ENCODE measurements around the gene SLC25A21. TPM values are rescaled to one million over a fixed set of nuclear protein-coding genes. Genes with fewer than 3 reads are reported as not detected.
A peak's percentile ranks its signal among the peaks of the same experiment; 100 is the strongest.

The SLC25A21 gene
- total and polyA plus RNA-seq, 2 of the 13 experiments (the other 11 are each of a cell fraction or from before 2014, with no cell fraction given): 1.9 to 2.9 TPM

DNA sequence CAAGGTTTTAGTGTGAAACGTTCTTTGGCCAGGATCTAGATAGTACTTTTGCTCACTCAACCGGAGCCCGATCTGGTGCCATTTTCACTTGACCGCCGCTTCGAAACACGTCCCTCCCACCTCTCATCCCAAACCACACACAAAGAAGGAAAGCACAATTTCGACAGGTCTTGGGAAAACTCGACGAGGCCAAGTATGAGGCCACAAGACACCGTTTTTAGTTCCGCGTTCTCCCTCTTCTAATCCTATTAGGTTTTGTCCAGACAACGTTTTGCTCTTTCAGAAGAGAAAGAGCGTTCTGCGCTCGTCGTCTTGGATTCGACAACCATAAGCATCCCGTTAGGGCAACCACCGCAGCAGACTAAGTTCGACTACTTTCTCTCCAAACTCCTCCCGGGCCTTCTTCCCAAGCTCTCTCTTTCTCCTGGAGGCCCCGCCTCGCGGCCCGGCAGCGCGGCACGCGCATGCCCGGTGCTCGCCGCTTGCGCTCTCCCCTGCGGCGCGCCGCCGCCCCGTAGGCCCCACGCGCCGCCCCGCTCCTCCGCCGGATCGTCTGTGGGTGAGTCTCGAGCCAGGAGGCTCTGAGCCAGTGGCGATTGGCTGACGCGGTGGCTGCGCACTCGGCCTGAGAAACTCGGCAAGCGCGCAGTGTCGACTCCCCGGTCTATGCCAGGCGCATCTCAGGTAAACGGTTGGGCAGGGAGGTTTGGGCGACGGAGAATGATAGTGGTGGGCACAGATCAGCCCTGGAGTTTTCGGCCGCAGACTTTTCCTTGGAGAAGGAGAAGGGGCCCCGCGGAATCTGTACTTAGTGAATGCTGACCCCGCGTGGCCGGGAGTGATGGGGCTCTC, 25.2 kb upstream of the SLC25A21 start, which contains the start of gene MIPOL1 (continued):
- TF ChIP-seq RERE (CRISPR knock-in tag; IDR thresholded peaks at IDR 0.05; ENCODE audit: low read depth) (peak; percentile 50; the same call in 1 of the 2 replicates), KLF9 (CRISPR knock-in tag; IDR thresholded peaks at IDR 0.05; ENCODE audit: low read depth) (peak; percentile 77; the same call in 1 of the 2 replicates), THYN1 (CRISPR knock-in tag; IDR thresholded peaks at IDR 0.05; ENCODE audit: borderline replicate concordance, low read depth) (peak; percentile 37; the same call in 1 of the 2 replicates), HDAC6 (IDR thresholded peaks at IDR 0.05; ENCODE audit: low read depth, low read length) (no peak; the same call in none of the 2 replicates), KDM3A (CRISPR knock-in tag; IDR thresholded peaks at IDR 0.05; ENCODE audit: low read depth) (peak; percentile 97), TEAD3 (CRISPR knock-in tag; optimal IDR thresholded peaks at IDR 0.05; ENCODE audit: borderline replicate concordance) (peak; percentile 71), ZNF34 (CRISPR knock-in tag; IDR thresholded peaks at IDR 0.05; ENCODE audit: borderline replicate concordance) (peak; percentile 98; the same call in 1 of the 2 replicates), HES4 (CRISPR knock-in tag; IDR thresholded peaks at IDR 0.05; ENCODE audit: borderline replicate concordance) (peak; percentile 98), ZNF792 (CRISPR knock-in tag; IDR thresholded peaks at IDR 0.05) (peak; percentile 80; the same call in 1 of the 2 replicates), HNRNPUL1 (IDR thresholded peaks at IDR 0.05; ENCODE audit: low read depth, low read length) (no peak), HNRNPH1 (optimal IDR thresholded peaks at IDR 0.05; ENCODE audit: low read depth, low read length) (no peak), TCF7 (IDR thresholded peaks at IDR 0.05; ENCODE audit: low read depth) (no peak), ZMYM3 (CRISPR knock-in tag; IDR thresholded peaks at IDR 0.05) (peak; percentile 67), RCOR2 (CRISPR knock-in tag; IDR thresholded peaks at IDR 0.05) (peak; percentile 57; the same call in 1 of the 2 replicates), ZFY (CRISPR knock-in tag; IDR thresholded peaks at IDR 0.05) (peak; percentile 99), PAF1 (CRISPR knock-in tag; IDR thresholded peaks at IDR 0.05) (no peak), NR2F2 (IDR thresholded peaks at IDR 0.05; ENCODE audit: borderline replicate concordance, low read depth) (no peak; the same call in 1 of the 2 replicates)
- TF ChIP-seq, protein P1, sequence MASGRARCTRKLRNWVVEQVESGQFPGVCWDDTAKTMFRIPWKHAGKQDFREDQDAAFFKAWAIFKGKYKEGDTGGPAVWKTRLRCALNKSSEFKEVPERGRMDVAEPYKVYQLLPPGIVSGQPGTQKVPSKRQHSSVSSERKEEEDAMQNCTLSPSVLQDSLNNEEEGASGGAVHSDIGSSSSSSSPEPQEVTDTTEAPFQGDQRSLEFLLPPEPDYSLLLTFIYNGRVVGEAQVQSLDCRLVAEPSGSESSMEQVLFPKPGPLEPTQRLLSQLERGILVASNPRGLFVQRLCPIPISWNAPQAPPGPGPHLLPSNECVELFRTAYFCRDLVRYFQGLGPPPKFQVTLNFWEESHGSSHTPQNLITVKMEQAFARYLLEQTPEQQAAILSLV (CRISPR knock-in tag; IDR thresholded peaks at IDR 0.05; ENCODE audit: borderline replicate concordance): peak; percentile 94; the same call in 1 of the 2 replicates
- TF ChIP-seq, protein P2, sequence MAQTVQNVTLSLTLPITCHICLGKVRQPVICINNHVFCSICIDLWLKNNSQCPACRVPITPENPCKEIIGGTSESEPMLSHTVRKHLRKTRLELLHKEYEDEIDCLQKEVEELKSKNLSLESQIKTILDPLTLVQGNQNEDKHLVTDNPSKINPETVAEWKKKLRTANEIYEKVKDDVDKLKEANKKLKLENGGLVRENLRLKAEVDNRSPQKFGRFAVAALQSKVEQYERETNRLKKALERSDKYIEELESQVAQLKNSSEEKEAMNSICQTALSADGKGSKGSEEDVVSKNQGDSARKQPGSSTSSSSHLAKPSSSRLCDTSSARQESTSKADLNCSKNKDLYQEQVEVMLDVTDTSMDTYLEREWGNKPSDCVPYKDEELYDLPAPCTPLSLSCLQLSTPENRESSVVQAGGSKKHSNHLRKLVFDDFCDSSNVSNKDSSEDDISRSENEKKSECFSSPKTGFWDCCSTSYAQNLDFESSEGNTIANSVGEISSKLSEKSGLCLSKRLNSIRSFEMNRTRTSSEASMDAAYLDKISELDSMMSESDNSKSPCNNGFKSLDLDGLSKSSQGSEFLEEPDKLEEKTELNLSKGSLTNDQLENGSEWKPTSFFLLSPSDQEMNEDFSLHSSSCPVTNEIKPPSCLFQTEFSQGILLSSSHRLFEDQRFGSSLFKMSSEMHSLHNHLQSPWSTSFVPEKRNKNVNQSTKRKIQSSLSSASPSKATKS (CRISPR knock-in tag; IDR thresholded peaks at IDR 0.05): no peak; the same call in 1 of the 2 replicates
